Measurements from ENCODE around the gene BLZF1. TPM values are rescaled to one million over a fixed set of nuclear protein-coding genes. Genes with fewer than 3 reads are reported as not detected.

BLZF1 gene
- total RNA-seq, 1 donor from 2014 or later, result 14.2 TPM

GRCh38 chr1:169364948-169365347, 3.0 kb upstream of the BLZF1 start:
- no peak for TF ChIP-seq CTCF (conservative IDR thresholded peaks at IDR 0.05)
- H3K36me3 Mint-ChIP-seq (ENCODE audit: low read depth), result peaks cover 9% of the 10 kb centered on the region
- H3K27ac Mint-ChIP-seq (ENCODE audit: unreplicated experiment), result no peak overlapping the region
- peak overlapping the region; percentile 82 for H3K4me3 Mint-ChIP-seq
- peaks cover 11% of the 10 kb centered on the region for H3K4me1 Mint-ChIP-seq
- no peak for DNase-seq (ENCODE audit: low read depth, low spot score)
- peaks cover 6% of the 10 kb centered on the region for H3K9me3 Mint-ChIP-seq
- no peaks in the 10 kb centered on the region for H3K27me3 Mint-ChIP-seq (ENCODE audit: low read depth)

- TF ChIP-seq CTCF (conservative IDR thresholded peaks at IDR 0.05), result no peak
- peaks cover 9% of the 10 kb centered on the region for H3K36me3 Mint-ChIP-seq (ENCODE audit: low read depth)
- H3K4me1 Mint-ChIP-seq, result peaks cover 13% of the 10 kb centered on the region
- DNase-seq (ENCODE audit: low read depth, low spot score), result no peak
- H3K9me3 Mint-ChIP-seq, result peaks cover 6% of the 10 kb centered on the region
- no peaks in the 10 kb centered on the region for H3K27me3 Mint-ChIP-seq (ENCODE audit: low read depth)
- no peak overlapping the region for H3K4me3 Mint-ChIP-seq
- no peak overlapping the region for H3K27ac Mint-ChIP-seq (ENCODE audit: unreplicated experiment)
These were observed 804 bp upstream of the BLZF1 start for GRCh38 chr1:169367096-169367685.

GRCh38 chr1:169368406-169368769, 393 bp downstream of the BLZF1 start:
- no peak overlapping the region for H3K27ac Mint-ChIP-seq (ENCODE audit: unreplicated experiment)
- H3K4me1 Mint-ChIP-seq, result peaks cover 13% of the 10 kb centered on the region
- peaks cover 6% of the 10 kb centered on the region for H3K9me3 Mint-ChIP-seq
- TF ChIP-seq CTCF (conservative IDR thresholded peaks at IDR 0.05), result no peak
- peaks cover 12% of the 10 kb centered on the region for H3K36me3 Mint-ChIP-seq (ENCODE audit: low read depth)
- peak; percentile 5 for DNase-seq (ENCODE audit: low read depth, low spot score)
- no peaks in the 10 kb centered on the region for H3K27me3 Mint-ChIP-seq (ENCODE audit: low read depth)
- H3K4me3 Mint-ChIP-seq, result no peak overlapping the region

GRCh38 chr1:169371404-169371803, 3.4 kb downstream of the BLZF1 start:
- DNase-seq (ENCODE audit: low read depth, low spot score), result no peak
- Mint-ChIP-seq H3K4me3 (no peak overlapping the region), H3K36me3 (ENCODE audit: low read depth) (peaks cover 3% of the 10 kb centered on the region), H3K4me1 (peaks cover 4% of the 10 kb centered on the region), H3K27ac (ENCODE audit: unreplicated experiment) (no peak overlapping the region), H3K27me3 (ENCODE audit: low read depth) (no peaks in the 10 kb centered on the region), H3K9me3 (no peaks in the 10 kb centered on the region)
- no peak for TF ChIP-seq CTCF (conservative IDR thresholded peaks at IDR 0.05)

- no peaks in the 10 kb centered on the region for H3K9me3 Mint-ChIP-seq
- H3K36me3 Mint-ChIP-seq (ENCODE audit: low read depth), result no peaks in the 10 kb centered on the region
- H3K27me3 Mint-ChIP-seq (ENCODE audit: low read depth), result no peaks in the 10 kb centered on the region
- H3K4me3 Mint-ChIP-seq, result no peak overlapping the region
- DNase-seq (ENCODE audit: low read depth, low spot score), result no peak
- TF ChIP-seq CTCF (conservative IDR thresholded peaks at IDR 0.05), result no peak
- H3K4me1 Mint-ChIP-seq, result no peaks in the 10 kb centered on the region
- no peak overlapping the region for H3K27ac Mint-ChIP-seq (ENCODE audit: unreplicated experiment)
These were observed 13.2 kb downstream of the BLZF1 start for GRCh38 chr1:169381162-169381561.

Data from neural crest cell (in vitro differentiated cells).